HCT116 (cell line): ENCODE results near the gene NUMA1. TPM values are rescaled to one million over a fixed set of nuclear protein-coding genes. Genes with fewer than 3 reads are reported as not detected.

Source experiments
- ATAC-seq: fragments of 200-7000 bp; cut with Tn5 transposase; 2 replicates; pipeline ENCODE4 v1.9.1; 2020; ENCODE audit warnings: mild to moderate bottlenecking, moderate library complexity
- BruUV-seq: library from RNA; stranded (reverse); fragments of 400-500 nt; replicated peaks from 2 replicates; lab custom pipeline; 2021; lab: Mats Ljungman, UMichigan
- CTCF ChIA-PET: fragments of 300-600 bp; sonication (Branson Sonifier 250); formaldehyde crosslinking; loops from one replicate; lab custom pipeline; 2021; ENCODE audit warnings: antibody characterized with exemption; lab: Charles Lee
- POLR2A ChIA-PET: fragments of 300-600, 350-600 bp; sonication (Branson Sonifier 250); formaldehyde crosslinking; loops from one replicate; lab custom pipeline; 2021; ENCODE audit warnings: antibody characterized with exemption; lab: Charles Lee
- RAD21 ChIA-PET, 2 experiments: fragments of 300-600 bp; sonication (Branson Sonifier 250); formaldehyde crosslinking; loops; one replicate each; lab custom pipeline; 2023; ENCODE audit warnings: low total read pairs in 2 of 2; ENCODE audit not compliant: uncharacterized antibody in 2 of 2, unreplicated experiment in 2 of 2, low non-redundant PET in 1 of 2; lab: Charles Lee
- DNase-seq: peaks from one replicate; pipeline ENCODE4 v3.0.0-alpha.2; 2010; ENCODE audit warnings: low read depth, low spot score
- H2AFZ ChIP-seq: fragments of 200-600 bp; shearing (Covaris generic), sonication (generic); 2 replicates; pipeline ENCODE4 v1.6.1; 2017; ENCODE audit warnings: low read depth, mixed run types, mixed read lengths, antibody characterized with exemption, low read length; ENCODE audit not compliant: poor library complexity, severe bottlenecking
- H3K27ac ChIP-seq: 2 replicates; pipeline ENCODE4 v1.5.1; 2012; ENCODE audit warnings: low read depth, low read length
- H3K27me3 ChIP-seq: fragments of 200-600 bp; sonication (generic); 2 replicates; pipeline ENCODE4 v1.6.1; 2016; ENCODE audit warnings: mixed run types, low read length, mixed read lengths; ENCODE audit not compliant: insufficient read depth
- H3K36me3 ChIP-seq, 2 experiments: fragments of 200-500 bp in 1 of 2; fragments of 200-600 bp in 1 of 2; sonication (Bioruptor generic) in 1 of 2; sonication (generic) in 1 of 2; 2 replicates each; pipeline versions ENCODE4 v1.5.1 to v1.6.1; 2014 to 2016; ENCODE audit warnings: low read length in 2 of 2, inconsistent platforms in 1 of 2, mixed read lengths in 1 of 2, mixed run types in 1 of 2; ENCODE audit not compliant: insufficient read depth in 2 of 2, control insufficient read depth in 1 of 2
- H3K4me1 ChIP-seq, 2 experiments: fragments of 200-600 bp in 1 of 2; sonication (generic) in 1 of 2; 2 replicates each; pipeline versions ENCODE4 v1.5.1 to v1.6.1; 2012 to 2017; ENCODE audit warnings: low read length in 2 of 2, inconsistent platforms in 1 of 2, mild to moderate bottlenecking in 1 of 2, mixed read lengths in 1 of 2, mixed run types in 1 of 2, moderate library complexity in 1 of 2; ENCODE audit not compliant: insufficient read depth in 2 of 2, control insufficient read depth in 1 of 2
- H3K4me2 ChIP-seq: fragments of 200-600 bp; sonication (generic); 2 replicates; pipeline ENCODE4 v1.6.1; 2017; ENCODE audit warnings: mixed run types, low read length, mixed read lengths
- H3K4me3 ChIP-seq, 2 experiments: fragments of 200-600 bp in 1 of 2; sonication (generic) in 1 of 2; replicated peaks in 1 of 2; 2 replicates each; pipeline ENCODE4 v1.5.1; 2011 to 2016; ENCODE audit warnings: low read length in 2 of 2, control low read depth in 1 of 2, low read depth in 1 of 2, mild to moderate bottlenecking in 1 of 2, mixed read lengths in 1 of 2, mixed run types in 1 of 2
- H3K79me2 ChIP-seq: fragments of 200-600 bp; sonication (generic); 2 replicates; pipeline ENCODE4 v1.6.1; 2017; ENCODE audit warnings: mild to moderate bottlenecking, mixed run types, low read length, moderate library complexity, mixed read lengths; ENCODE audit not compliant: insufficient read depth
- H3K9ac ChIP-seq: fragments of 200-600 bp; sonication (generic); 2 replicates; pipeline ENCODE4 v1.6.1; 2016; ENCODE audit warnings: low read length, mixed read lengths
- H3K9me2 ChIP-seq: fragments of 200-600 bp; sonication (generic), shearing (Covaris generic); 2 replicates; pipeline ENCODE4 v1.6.1; 2017; ENCODE audit warnings: mixed run types, mild to moderate bottlenecking, moderate library complexity; ENCODE audit not compliant: insufficient read depth
- H3K9me3 ChIP-seq, 2 experiments: fragments of 200-500 bp in 1 of 2; fragments of 200-600 bp in 1 of 2; sonication (Bioruptor generic) in 1 of 2; sonication (generic) in 1 of 2; 2 replicates each; pipeline ENCODE4 v1.6.1; 2014 to 2017; ENCODE audit warnings: low read length in 2 of 2, mixed read lengths in 2 of 2, inconsistent platforms in 1 of 2, low read depth in 1 of 2, mild to moderate bottlenecking in 1 of 2, mixed run types in 1 of 2, moderate library complexity in 1 of 2; ENCODE audit not compliant: control insufficient read depth in 1 of 2, insufficient read depth in 1 of 2
- H4K20me1 ChIP-seq: fragments of 200-600 bp; sonication (generic), shearing (Covaris generic); 2 replicates; pipeline ENCODE4 v1.6.1; 2017; ENCODE audit warnings: mixed run types, mild to moderate bottlenecking, moderate library complexity; ENCODE audit not compliant: insufficient read depth
- ATF3 ChIP-seq: IDR thresholded peaks from 2 replicates; pipeline ENCODE4 v1.6.1; 2012
- EGR1 ChIP-seq: IDR thresholded peaks from 2 replicates; pipeline ENCODE4 v1.6.1; 2012; ENCODE audit warnings: low read depth
- ELF1 ChIP-seq: IDR thresholded peaks from 2 replicates; pipeline ENCODE4 v1.6.1; 2012; ENCODE audit warnings: low read depth, borderline replicate concordance
- EZH2 ChIP-seq: fragments of 200-600 bp; sonication (generic); IDR thresholded peaks from 2 replicates; pipeline ENCODE4 v1.6.1; 2017; ENCODE audit warnings: antibody characterized with exemption, mixed run types
- EZH2phosphoT487 ChIP-seq: fragments of 200-600 bp; IDR thresholded peaks from 2 replicates; pipeline ENCODE4 v1.6.1; 2018; ENCODE audit warnings: antibody characterized with exemption, borderline replicate concordance
- FOSL1 ChIP-seq: IDR thresholded peaks from 2 replicates; pipeline ENCODE4 v1.6.1; 2012; ENCODE audit warnings: low read depth
- JUND ChIP-seq: IDR thresholded peaks from 2 replicates; pipeline ENCODE4 v1.6.1; 2012
- POLR2A ChIP-seq: IDR thresholded peaks from 2 replicates; pipeline ENCODE4 v1.7.0; 2011; ENCODE audit warnings: borderline replicate concordance; ENCODE audit not compliant: insufficient read depth, insufficient read length; ENCODE audit errors: extremely low read depth
- SP1 ChIP-seq: IDR thresholded peaks from 2 replicates; pipeline ENCODE4 v1.6.1; 2012; ENCODE audit warnings: low read depth
- SRF ChIP-seq: IDR thresholded peaks from 2 replicates; pipeline ENCODE4 v1.6.1; 2012; ENCODE audit warnings: low read depth
- TCF7L2 ChIP-seq: IDR thresholded peaks from 2 replicates; pipeline ENCODE4 v1.7.0; 2011; ENCODE audit warnings: borderline replicate concordance, inconsistent platforms; ENCODE audit not compliant: insufficient read depth, insufficient read length; ENCODE audit errors: extremely low read depth
- YY1 ChIP-seq: IDR thresholded peaks from 2 replicates; pipeline ENCODE4 v1.6.1; 2011; ENCODE audit warnings: low read length, low read depth, moderate library complexity, mild to moderate bottlenecking; ENCODE audit not compliant: insufficient replicate concordance; ENCODE audit errors: extremely low read depth
- ZFX ChIP-seq: fragments of 450-650 bp; IDR thresholded peaks from 2 replicates; pipeline ENCODE4 v1.6.1; 2017
- intact Hi-C: fragments of 100-400 bp; cut with micrococcal nuclease; formaldehyde crosslinking; loops from 2 replicates; pipeline ENCODE4 v1.10.0; 2022
- total RNA-seq: library from RNA; stranded (reverse); gene quantifications from one replicate; pipeline ENCODE4 v1.2.1, GENCODE V29; 2021; ENCODE audit not compliant: unreplicated experiment
- TF ChIP-seq, protein P1 (sequence below), 3 experiments: fragments of 200-600 bp in 1 of 3; sonication (generic) in 1 of 3; IDR thresholded peaks in 2 of 3; conservative IDR thresholded peaks in 1 of 3; 2 replicates each; pipeline ENCODE4 v1.5.1; 2012 to 2017; ENCODE audit warnings: low read depth in 2 of 3, low read length in 2 of 3, antibody characterized with exemption in 1 of 3, borderline replicate concordance in 1 of 3, control low read depth in 1 of 3, mild to moderate bottlenecking in 1 of 3, mixed read lengths in 1 of 3, mixed run types in 1 of 3, moderate library complexity in 1 of 3; ENCODE audit not compliant: insufficient read depth in 1 of 3

NUMA1 gene
- total RNA-seq, 1 experiment from 2014 or later: 133 TPM

DNA sequence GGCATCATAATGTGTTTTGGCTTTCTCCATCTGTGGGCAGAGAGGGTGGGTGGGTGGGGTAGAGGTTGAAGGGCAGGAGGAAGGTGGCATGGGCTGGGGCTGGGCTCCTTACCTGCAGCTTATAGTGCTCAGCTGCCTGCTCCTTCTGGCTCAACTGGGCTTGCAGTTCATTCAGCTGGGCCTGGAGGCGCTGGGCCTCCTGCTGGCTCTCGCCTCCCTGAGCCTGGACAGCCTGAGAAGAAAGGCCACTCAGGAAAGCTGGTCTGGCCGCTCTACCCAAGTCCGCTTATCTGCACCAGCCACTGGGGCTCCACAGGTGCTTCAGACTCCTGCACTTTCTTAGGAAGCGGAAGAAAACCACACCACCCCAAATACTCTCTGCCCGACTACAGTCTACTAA is 71.2 kb downstream of the NUMA1 start:
- Histone ChIP-seq H3K9ac (no peak overlapping the region), H3K9me3 (no peaks in the 10 kb centered on the region), H3K27ac (no peak overlapping the region), H3K9me2 (no peaks in the 10 kb centered on the region), H4K20me1 (no peaks in the 10 kb centered on the region), H3K27me3 (no peaks in the 10 kb centered on the region), H3K36me3 (peaks cover 59% of the 10 kb centered on the region in 2 experiments; a peak in 3 of 4 replicates), H3K79me2 (no peaks in the 10 kb centered on the region), H3K4me2 (no peak overlapping the region), H3K4me3 (no peak overlapping the region), H3K4me1 (no peaks in the 10 kb centered on the region), H2AFZ (no peak overlapping the region)
- POLR2A ChIA-PET: no interaction called here
- intact Hi-C loops: no loop called here
- CTCF ChIA-PET: interaction anchor here (1.1 kb wide), 1 partner anchor 422 kb away, joined by 3 read pairs; no protein-coding TSS in a partner anchor
- BruUV-seq: no TSS peak
- RAD21 ChIA-PET: no interaction called here
- TF ChIP-seq SRF: no peak
- no peak for TF ChIP-seq TCF7L2
- no peak for TF ChIP-seq EZH2phosphoT487
- no peak for TF ChIP-seq EGR1
- no peak for TF ChIP-seq FOSL1
- TF ChIP-seq POLR2A: no peak
- no peak for TF ChIP-seq ZFX
- TF ChIP-seq YY1: no peak
- no peak for TF ChIP-seq EZH2
- TF ChIP-seq ELF1: no peak
- no peak for TF ChIP-seq JUND
- ATAC-seq: no peak
- no peak for DNase-seq

DNA sequence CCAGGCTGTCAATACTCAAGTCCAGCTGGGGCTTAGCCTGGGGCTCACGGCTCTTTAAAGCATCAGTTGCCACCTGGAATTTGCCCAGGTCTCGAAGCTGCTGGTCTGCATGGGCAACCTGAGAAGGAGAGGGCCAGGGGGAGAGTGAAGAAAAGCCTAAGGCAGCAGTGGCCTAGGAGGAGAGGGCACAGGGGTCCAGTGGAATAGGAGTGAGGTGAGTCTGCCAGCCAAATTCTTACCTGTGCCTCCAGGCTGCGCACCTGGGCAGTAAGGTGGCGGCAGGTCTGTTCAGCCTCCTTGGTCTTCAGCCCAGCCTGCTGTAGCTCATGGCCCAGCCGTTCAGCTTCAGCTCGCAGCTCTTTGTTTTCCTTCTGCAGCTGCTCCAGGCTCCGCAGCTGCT is 71.6 kb downstream of the NUMA1 start:
- Histone ChIP-seq H3K4me3 (no peak overlapping the region), H3K9ac (no peak overlapping the region), H3K9me3 (no peaks in the 10 kb centered on the region), H3K36me3 (peaks cover 58 to 62% of the 10 kb centered on the region in 2 experiments; a peak in 3 of 4 replicates), H3K9me2 (no peaks in the 10 kb centered on the region), H3K27me3 (no peaks in the 10 kb centered on the region), H3K4me2 (no peak overlapping the region), H3K79me2 (no peaks in the 10 kb centered on the region), H3K27ac (no peak overlapping the region), H4K20me1 (no peaks in the 10 kb centered on the region), H2AFZ (no peak overlapping the region), H3K4me1 (no peaks in the 10 kb centered on the region)
- BruUV-seq: no TSS peak
- no peak for TF ChIP-seq JUND
- no peak for TF ChIP-seq SP1
- TF ChIP-seq ATF3: no peak
- TF ChIP-seq FOSL1: no peak
- TF ChIP-seq EZH2: no peak
- no peak for TF ChIP-seq POLR2A
- TF ChIP-seq, protein P1, sequence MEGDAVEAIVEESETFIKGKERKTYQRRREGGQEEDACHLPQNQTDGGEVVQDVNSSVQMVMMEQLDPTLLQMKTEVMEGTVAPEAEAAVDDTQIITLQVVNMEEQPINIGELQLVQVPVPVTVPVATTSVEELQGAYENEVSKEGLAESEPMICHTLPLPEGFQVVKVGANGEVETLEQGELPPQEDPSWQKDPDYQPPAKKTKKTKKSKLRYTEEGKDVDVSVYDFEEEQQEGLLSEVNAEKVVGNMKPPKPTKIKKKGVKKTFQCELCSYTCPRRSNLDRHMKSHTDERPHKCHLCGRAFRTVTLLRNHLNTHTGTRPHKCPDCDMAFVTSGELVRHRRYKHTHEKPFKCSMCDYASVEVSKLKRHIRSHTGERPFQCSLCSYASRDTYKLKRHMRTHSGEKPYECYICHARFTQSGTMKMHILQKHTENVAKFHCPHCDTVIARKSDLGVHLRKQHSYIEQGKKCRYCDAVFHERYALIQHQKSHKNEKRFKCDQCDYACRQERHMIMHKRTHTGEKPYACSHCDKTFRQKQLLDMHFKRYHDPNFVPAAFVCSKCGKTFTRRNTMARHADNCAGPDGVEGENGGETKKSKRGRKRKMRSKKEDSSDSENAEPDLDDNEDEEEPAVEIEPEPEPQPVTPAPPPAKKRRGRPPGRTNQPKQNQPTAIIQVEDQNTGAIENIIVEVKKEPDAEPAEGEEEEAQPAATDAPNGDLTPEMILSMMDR (IDR thresholded peaks at IDR 0.05 in 2 of 3, conservative IDR thresholded peaks at IDR 0.05 in 1 of 3; ENCODE audit: borderline replicate concordance in 1 of 3, insufficient read depth in 1 of 3, low read depth in 2 of 3, low read length in 2 of 3): no peak
- no peak for TF ChIP-seq ELF1
- no peak for TF ChIP-seq SRF
- intact Hi-C loops: no loop called here
- DNase-seq (no peak), ATAC-seq (no peak)
- ChIA-PET CTCF (interaction anchor here (1.1 kb wide), 1 partner anchor 422 kb away, joined by 3 read pairs; no protein-coding TSS in a partner anchor), POLR2A (no interaction called here), RAD21 (no interaction called here)
